GM19043 (cell line): ENCODE data around the gene PLA2G4F.

Experiments
- ATAC-seq: cut with Tn5 transposase; IDR thresholded peaks from one replicate; pipeline ENCODE4 v1.9.1; 2021; ENCODE audit warnings: low read depth; ENCODE audit not compliant: unreplicated experiment

Gene PLA2G4F

GRCh38 chr15:42156243-42156922, at the start of gene PLA2G4F:
Gene PLA2G4F (minus strand): TSS chr15:42156636. CDS start chr15:42156549, 87 bp downstream.
- no peak for ATAC-seq

- no peak for ATAC-seq
These were observed 47.5 kb upstream of the PLA2G4F start for GRCh38 chr15:42203891-42204290.

GRCh38 chr15:42202653-42203052, 46.2 kb upstream of the PLA2G4F start:
- ATAC-seq = no peak

- ATAC-seq = no peak
These were observed 45.4 kb upstream of the PLA2G4F start for GRCh38 chr15:42201801-42202200.

GRCh38 chr15:42199126-42199525, 42.7 kb upstream of the PLA2G4F start:
- ATAC-seq = no peak

GRCh38 chr15:42198516-42198915, 42.1 kb upstream of the PLA2G4F start:
- no peak for ATAC-seq

- no peak for ATAC-seq
These were observed 38.1 kb upstream of the PLA2G4F start for GRCh38 chr15:42194513-42194912.

GRCh38 chr15:42193383-42193782, 36.9 kb upstream of the PLA2G4F start:
- ATAC-seq = no peak

GRCh38 chr15:42191610-42192346, 35.3 kb upstream of the PLA2G4F start:
- no peak for ATAC-seq

GRCh38 chr15:42190370-42190769, 33.9 kb upstream of the PLA2G4F start:
- ATAC-seq = no peak

- ATAC-seq = no peak
These were observed 29.4 kb upstream of the PLA2G4F start for GRCh38 chr15:42185801-42186200.

- no peak for ATAC-seq
These were observed 28.3 kb upstream of the PLA2G4F start for GRCh38 chr15:42184736-42185135.

GRCh38 chr15:42184296-42184695, 27.9 kb upstream of the PLA2G4F start:
- ATAC-seq = no peak

GRCh38 chr15:42182961-42183360, 26.5 kb upstream of the PLA2G4F start:
- no peak for ATAC-seq

GRCh38 chr15:42182328-42182886, 26.0 kb upstream of the PLA2G4F start:
- no peak for ATAC-seq

- ATAC-seq = no peak
These were observed 21.6 kb upstream of the PLA2G4F start for GRCh38 chr15:42178056-42178455.

GRCh38 chr15:42175671-42176070, 19.2 kb upstream of the PLA2G4F start:
- ATAC-seq = no peak

- ATAC-seq = no peak
These were observed 16.0 kb upstream of the PLA2G4F start for GRCh38 chr15:42172475-42172874.

- no peak for ATAC-seq
These were observed 15.4 kb upstream of the PLA2G4F start for GRCh38 chr15:42171795-42172194.

GRCh38 chr15:42171122-42171521, 14.7 kb upstream of the PLA2G4F start:
- ATAC-seq = no peak

- no peak for ATAC-seq
These were observed 9.9 kb upstream of the PLA2G4F start for GRCh38 chr15:42166225-42166940.
